GM18499 (cell line): ENCODE data around the gene FARP2.
"Not testable (repeated sequence)": the region's sequence is repeated elsewhere in the genome, so short reads cannot be mapped to it uniquely, and the experiment has no call there.

Experiments used
- ATAC-seq: cut with Tn5 transposase; IDR thresholded peaks from one replicate; pipeline ENCODE4 v1.9.1; 2021; ENCODE audit warnings: moderate number of reproducible peaks; ENCODE audit not compliant: insufficient read depth, unreplicated experiment

FARP2 gene

GRCh38 chr2:241355983-241356870, at the start of gene FARP2:
Gene FARP2 (plus strand): TSS chr2:241356285. CDS start chr2:241373108, 16,823 bp downstream.
- ATAC-seq = peak; percentile 49

- no peak for ATAC-seq
Measured at GRCh38 chr2:241307055-241307454, 49.0 kb upstream of the FARP2 start.

GRCh38 chr2:241308267-241308666, 47.8 kb upstream of the FARP2 start:
- ATAC-seq = no peak

GRCh38 chr2:241308832-241309500, 47.1 kb upstream of the FARP2 start:
- ATAC-seq = no peak

- ATAC-seq = peak; percentile 35
Measured at GRCh38 chr2:241309684-241310117, 46.4 kb upstream of the FARP2 start.

- ATAC-seq = no peak
Measured at GRCh38 chr2:241310917-241311566, 45.0 kb upstream of the FARP2 start.

GRCh38 chr2:241312082-241312481, 44.0 kb upstream of the FARP2 start:
- no peak for ATAC-seq

GRCh38 chr2:241313543-241314095, 42.5 kb upstream of the FARP2 start:
- ATAC-seq = no peak

GRCh38 chr2:241314226-241315092, 41.6 kb upstream of the FARP2 start:
- no peak for ATAC-seq

GRCh38 chr2:241315093-241315878, 40.8 kb upstream of the FARP2 start, which contains the start of gene HDLBP:
Gene HDLBP (minus strand): TSS chr2:241315672. CDS start chr2:241266869, 48,803 bp downstream.
- ATAC-seq = peak; percentile 45

- ATAC-seq = no peak
Measured at GRCh38 chr2:241315879-241316631, 40.0 kb upstream of the FARP2 start, which contains the start of gene SEPTIN2. Gene SEPTIN2 (plus strand): TSS chr2:241315925. CDS start chr2:241324233, 8,308 bp downstream.

GRCh38 chr2:241316825-241317224, 39.3 kb upstream of the FARP2 start:
- no peak for ATAC-seq

GRCh38 chr2:241317391-241317790, 38.7 kb upstream of the FARP2 start:
- ATAC-seq = no peak

GRCh38 chr2:241318830-241319229, 37.3 kb upstream of the FARP2 start:
- not testable (repeated sequence) for ATAC-seq

- ATAC-seq = no peak
Measured at GRCh38 chr2:241320394-241320793, 35.7 kb upstream of the FARP2 start.

GRCh38 chr2:241321033-241321432, 35.1 kb upstream of the FARP2 start:
- ATAC-seq = no peak

GRCh38 chr2:241321886-241322285, 34.2 kb upstream of the FARP2 start:
- ATAC-seq = no peak

GRCh38 chr2:241323778-241324177, 32.3 kb upstream of the FARP2 start:
- ATAC-seq = no peak
